ENCODE measurements around the gene CAPZB.

Gene CAPZB

DNA sequence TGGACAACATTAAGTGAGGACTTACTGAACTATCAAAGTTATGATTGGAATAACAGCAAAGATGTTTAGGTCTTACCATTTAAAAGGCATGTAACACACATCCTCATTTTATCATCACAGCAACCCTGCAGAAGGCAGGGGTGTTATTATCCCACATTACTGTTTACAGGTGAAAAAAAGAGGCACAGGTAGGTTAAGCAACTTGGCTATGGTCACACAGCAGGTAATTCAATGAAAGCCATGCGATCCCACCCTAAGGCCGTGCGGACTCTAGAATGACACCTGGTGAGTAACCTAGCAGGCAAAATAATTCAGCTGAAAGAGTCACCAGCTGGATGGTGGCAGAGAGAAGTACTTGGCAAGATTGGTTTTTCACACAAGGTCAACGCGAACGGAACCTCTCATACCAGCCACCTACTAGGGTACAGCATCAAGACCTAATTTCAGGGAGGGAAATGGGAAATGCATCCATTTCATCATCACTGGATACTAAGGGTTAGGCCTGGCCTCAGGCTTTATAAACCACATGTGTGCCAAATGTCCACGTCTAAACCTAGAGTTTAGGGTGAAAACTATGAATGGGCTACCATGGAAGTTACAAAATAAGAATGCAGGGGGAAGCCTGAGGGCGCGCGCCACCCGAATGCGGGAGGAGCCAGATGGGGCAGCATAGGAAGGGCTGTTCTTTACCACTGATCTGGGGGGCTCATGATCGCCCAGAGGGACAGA, 88.0 kb downstream of the CAPZB start:
- no peak overlapping the region for H3K4me3 ChIP-seq (ENCODE audit: low read depth, low read length)
- TF ChIP-seq, protein P1, sequence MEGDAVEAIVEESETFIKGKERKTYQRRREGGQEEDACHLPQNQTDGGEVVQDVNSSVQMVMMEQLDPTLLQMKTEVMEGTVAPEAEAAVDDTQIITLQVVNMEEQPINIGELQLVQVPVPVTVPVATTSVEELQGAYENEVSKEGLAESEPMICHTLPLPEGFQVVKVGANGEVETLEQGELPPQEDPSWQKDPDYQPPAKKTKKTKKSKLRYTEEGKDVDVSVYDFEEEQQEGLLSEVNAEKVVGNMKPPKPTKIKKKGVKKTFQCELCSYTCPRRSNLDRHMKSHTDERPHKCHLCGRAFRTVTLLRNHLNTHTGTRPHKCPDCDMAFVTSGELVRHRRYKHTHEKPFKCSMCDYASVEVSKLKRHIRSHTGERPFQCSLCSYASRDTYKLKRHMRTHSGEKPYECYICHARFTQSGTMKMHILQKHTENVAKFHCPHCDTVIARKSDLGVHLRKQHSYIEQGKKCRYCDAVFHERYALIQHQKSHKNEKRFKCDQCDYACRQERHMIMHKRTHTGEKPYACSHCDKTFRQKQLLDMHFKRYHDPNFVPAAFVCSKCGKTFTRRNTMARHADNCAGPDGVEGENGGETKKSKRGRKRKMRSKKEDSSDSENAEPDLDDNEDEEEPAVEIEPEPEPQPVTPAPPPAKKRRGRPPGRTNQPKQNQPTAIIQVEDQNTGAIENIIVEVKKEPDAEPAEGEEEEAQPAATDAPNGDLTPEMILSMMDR (IDR thresholded peaks at IDR 0.05; ENCODE audit: low read depth, low read length, missing control alignments), result no peak
- no peak for DNase-seq (ENCODE audit: low read depth)

DNA sequence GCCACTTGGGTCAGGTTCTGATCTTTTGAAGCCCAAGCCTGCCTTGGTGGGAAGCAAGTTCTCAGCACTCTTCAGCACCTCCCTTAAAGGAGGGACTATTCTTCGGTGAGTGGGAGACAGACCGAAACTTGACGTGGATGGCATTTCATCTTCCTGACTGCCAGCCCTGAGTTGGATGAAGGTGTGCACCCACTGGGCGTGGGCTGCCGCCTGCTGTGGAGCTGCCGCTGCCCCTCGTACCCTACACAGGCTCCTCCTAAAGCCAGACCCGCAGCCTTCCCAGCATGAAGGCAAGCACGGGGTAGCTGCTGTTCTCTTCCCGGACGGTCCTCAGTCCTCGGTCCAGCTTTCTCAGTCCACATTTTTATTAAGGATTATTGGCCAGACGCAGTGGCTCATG, 89.1 kb downstream of the CAPZB start:
- DNase-seq (ENCODE audit: low read depth), result no peak
- TF ChIP-seq, protein P1 (IDR thresholded peaks at IDR 0.05; ENCODE audit: low read depth, low read length, missing control alignments), result no peak
- no peak overlapping the region for H3K4me3 ChIP-seq (ENCODE audit: low read depth, low read length)

DNA sequence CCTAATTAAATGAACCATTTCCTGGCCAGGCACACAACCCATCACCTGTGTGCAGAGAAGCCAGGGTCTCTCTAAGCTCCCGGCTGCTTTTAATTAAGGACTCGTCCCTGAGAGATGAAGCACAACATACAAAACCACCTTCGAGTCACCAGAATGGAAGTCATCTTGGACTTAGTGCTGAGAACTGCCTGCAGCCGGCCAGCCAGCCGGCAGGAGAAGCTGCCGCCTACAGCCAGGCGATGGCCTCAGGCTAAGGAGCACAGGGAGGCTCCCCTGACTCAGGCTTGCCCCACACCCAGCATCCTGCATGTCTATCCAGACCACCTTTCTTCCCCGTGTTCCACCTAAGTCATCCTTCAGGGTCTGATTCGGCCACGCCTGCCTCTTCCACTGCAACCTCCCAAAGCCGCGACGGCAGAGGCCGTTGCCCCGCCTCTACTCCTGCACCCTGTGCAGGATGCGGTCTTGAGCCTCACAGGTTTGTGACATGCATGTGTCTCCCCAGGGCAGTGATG, 89.6 kb downstream of the CAPZB start:
- DNase-seq (ENCODE audit: low read depth), result no peak
- H3K4me3 ChIP-seq (ENCODE audit: low read depth, low read length), result no peak overlapping the region
- TF ChIP-seq, protein P1 (IDR thresholded peaks at IDR 0.05; ENCODE audit: low read depth, low read length, missing control alignments), result no peak

DNA sequence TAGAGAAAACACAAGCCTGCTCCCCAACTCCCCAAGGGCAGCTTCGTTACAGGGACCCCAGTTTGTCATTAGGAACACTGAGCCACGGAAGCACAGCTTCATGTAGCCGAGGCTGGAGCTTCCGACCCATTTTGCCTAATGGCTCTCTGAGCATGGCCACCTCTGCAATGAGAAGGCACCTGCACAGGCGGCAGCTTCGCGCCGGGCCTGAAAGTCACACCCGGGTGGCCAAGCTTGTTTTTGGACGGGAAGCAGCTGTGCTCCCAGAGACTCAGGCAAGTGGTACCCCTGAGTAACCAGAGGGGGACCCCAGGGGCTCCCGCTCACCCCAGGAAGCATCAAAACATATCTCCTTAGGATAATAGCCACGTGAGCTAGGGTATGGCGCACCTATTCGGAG, 92.3 kb downstream of the CAPZB start:
- TF ChIP-seq, protein P1 (IDR thresholded peaks at IDR 0.05; ENCODE audit: low read depth, low read length, missing control alignments), result no peak

DNA sequence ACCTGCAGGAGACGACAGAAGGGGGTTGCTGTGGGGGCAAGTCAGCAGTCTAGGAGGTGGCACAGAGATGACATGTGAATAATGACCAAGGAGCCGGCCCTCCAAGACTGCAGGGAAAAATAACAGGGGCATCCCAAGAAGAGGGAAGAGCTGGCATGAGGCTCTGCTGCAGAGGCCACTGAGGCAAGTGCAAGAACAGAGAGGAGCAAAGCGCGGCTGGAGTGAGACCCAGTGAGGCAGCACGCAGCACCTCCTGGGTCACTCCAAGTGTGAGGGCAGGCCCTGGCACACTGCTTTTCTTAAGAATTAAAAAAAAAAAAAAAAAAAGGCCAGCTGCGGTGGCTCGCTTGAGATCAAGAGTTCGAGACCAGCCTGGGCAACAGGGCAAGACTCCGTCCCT, 93.1 kb downstream of the CAPZB start:
- DNase-seq (ENCODE audit: low read depth), result no peak
- TF ChIP-seq, protein P1 (IDR thresholded peaks at IDR 0.05; ENCODE audit: low read depth, low read length, missing control alignments), result no peak
- no peak overlapping the region for H3K4me3 ChIP-seq (ENCODE audit: low read depth, low read length)

More for the DNA sequence above, 92.3 kb downstream of the CAPZB start:
- no peak for DNase-seq (ENCODE audit: low read depth)
- no peak overlapping the region for H3K4me3 ChIP-seq (ENCODE audit: low read depth, low read length)

DNA sequence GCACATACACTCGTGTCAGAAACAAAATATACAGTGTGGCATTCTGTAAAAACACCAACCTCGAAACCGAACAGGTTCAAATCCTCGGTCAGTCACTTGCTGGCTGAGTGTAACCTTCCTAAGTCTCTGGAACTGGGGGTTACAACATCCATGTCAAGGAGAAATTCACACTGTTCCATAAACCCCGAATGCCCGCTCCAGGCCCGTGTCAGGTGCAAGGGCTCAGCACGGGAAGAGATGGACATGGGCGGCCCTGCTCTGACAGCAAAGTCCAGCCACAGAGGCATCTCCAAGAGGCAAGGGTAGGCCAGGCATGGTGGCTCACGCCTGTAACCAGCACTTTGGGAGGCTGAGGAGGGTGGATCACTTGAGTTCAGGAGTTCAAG, 93.8 kb downstream of the CAPZB start:
- TF ChIP-seq, protein P1 (IDR thresholded peaks at IDR 0.05; ENCODE audit: low read depth, low read length, missing control alignments), result no peak
- peak overlapping the region; percentile 5; the same call in 1 of the 2 replicates for H3K4me3 ChIP-seq (ENCODE audit: low read depth, low read length)
- DNase-seq (ENCODE audit: low read depth), result no peak
